ENCODE measurements around the gene ZNF627.
"Not testable (repeated sequence)": the region's sequence is repeated elsewhere in the genome, so short reads cannot be mapped to it uniquely, and the experiment has no call there.

ZNF627 gene

GRCh38 chr19:11633223-11633622, 35.9 kb downstream of the ZNF627 start:
- DNase-seq: no peak

GRCh38 chr19:11634018-11634662, 36.9 kb downstream of the ZNF627 start:
- DNase-seq: not testable (repeated sequence)

GRCh38 chr19:11639245-11639601, 41.9 kb downstream of the ZNF627 start:
- no peak for DNase-seq

- peak; percentile 96 for DNase-seq
These were observed 42.6 kb downstream of the ZNF627 start for GRCh38 chr19:11639602-11640471.

- no peak for DNase-seq
These were observed 44.0 kb downstream of the ZNF627 start for GRCh38 chr19:11641244-11641643.

GRCh38 chr19:11642902-11643301, 45.6 kb downstream of the ZNF627 start:
- DNase-seq: no peak

GRCh38 chr19:11649941-11650340, 52.7 kb downstream of the ZNF627 start:
- no peak for DNase-seq

- DNase-seq: no peak
These were observed 53.8 kb downstream of the ZNF627 start for GRCh38 chr19:11651062-11651461.

- no peak for DNase-seq
These were observed 54.8 kb downstream of the ZNF627 start for GRCh38 chr19:11652056-11652455.

GRCh38 chr19:11652492-11652891, 55.2 kb downstream of the ZNF627 start:
- DNase-seq: no peak

- no peak for DNase-seq
These were observed 59.3 kb downstream of the ZNF627 start for GRCh38 chr19:11656535-11656934.

GRCh38 chr19:11657307-11657706, 60.0 kb downstream of the ZNF627 start:
- no peak for DNase-seq

GRCh38 chr19:11658970-11659369, 61.7 kb downstream of the ZNF627 start:
- no peak for DNase-seq

GRCh38 chr19:11659612-11660011, 62.3 kb downstream of the ZNF627 start:
- DNase-seq: no peak

- no peak for DNase-seq
These were observed 65.0 kb downstream of the ZNF627 start for GRCh38 chr19:11662278-11662677.

GRCh38 chr19:11663181-11663591, 65.9 kb downstream of the ZNF627 start:
- DNase-seq: no peak

All from KG1 (cell line).